ENCODE measurements around the gene SIX3. TPM values are rescaled to one million over a fixed set of nuclear protein-coding genes. Genes with fewer than 3 reads are reported as not detected.

The SIX3 gene
- total RNA-seq, 2 experiments from 2014 or later = not detected

DNA sequence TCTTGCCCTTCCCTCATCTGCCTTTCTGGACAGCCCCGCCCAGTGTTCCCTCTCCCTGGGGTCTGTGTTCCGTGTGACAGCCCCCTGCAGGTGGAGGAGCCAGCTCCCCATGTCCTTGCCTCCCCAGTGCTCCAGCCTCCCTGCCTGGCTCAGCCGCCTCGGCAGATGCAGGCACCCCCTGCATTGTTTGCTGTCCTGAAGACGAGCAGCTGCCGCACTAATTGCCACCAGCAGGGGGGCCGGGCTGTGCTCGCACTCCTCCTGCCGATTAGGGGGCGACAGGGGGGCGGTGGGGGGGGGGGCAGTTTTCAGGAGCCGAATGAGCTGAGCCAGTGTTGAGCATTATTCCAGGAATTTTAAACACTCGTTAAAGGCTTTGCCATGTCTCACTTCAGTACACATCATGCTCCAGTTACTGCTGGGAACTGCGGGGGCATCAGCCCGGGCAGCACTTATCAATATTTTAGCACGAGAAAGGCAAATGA is 23.3 kb downstream of the SIX3 start:
- CTCF ChIA-PET = interaction anchor here (1.2 to 1.6 kb wide), 3 partner anchors 9 to 20 kb away, joined by 4 to 5 read pairs (median 5); no protein-coding TSS in a partner anchor
- Mint-ChIP-seq H3K9me3 (ENCODE audit: low read depth) (no peaks in the 10 kb centered on the region), H3K27ac (no peak overlapping the region), H3K4me3 (no peak overlapping the region), H3K27me3 (peaks cover 23% of the 10 kb centered on the region), H3K4me1 (no peaks in the 10 kb centered on the region), H3K36me3 (ENCODE audit: low read depth) (no peaks in the 10 kb centered on the region)
- POLR2A ChIA-PET = no interaction called here
- no peak for ATAC-seq
- no peak for DNase-seq
- intact Hi-C loops (cut with DNase I, micrococcal nuclease) = no loop called here

- intact Hi-C loops (cut with DNase I, micrococcal nuclease) = no loop called here
- H3K4me3 Mint-ChIP-seq = no peak overlapping the region
- ATAC-seq (no peak), DNase-seq (no peak)
- H3K36me3 Mint-ChIP-seq (ENCODE audit: low read depth) = no peaks in the 10 kb centered on the region
- H3K4me1 Mint-ChIP-seq = no peaks in the 10 kb centered on the region
- POLR2A ChIA-PET = no interaction called here
- peaks cover 23% of the 10 kb centered on the region for H3K27me3 Mint-ChIP-seq
- no peaks in the 10 kb centered on the region for H3K9me3 Mint-ChIP-seq (ENCODE audit: low read depth)
- CTCF ChIA-PET = interaction anchor here (0.6 to 1.6 kb wide), 3 partner anchors 10 to 732 kb away, joined by 3 to 5 read pairs (median 5); no protein-coding TSS in a partner anchor
- H3K27ac Mint-ChIP-seq = no peak overlapping the region
Measured at GRCh38 chr2:44965684-44966083, 24.2 kb downstream of the SIX3 start.

GRCh38 chr2:44967056-44967455 is 25.6 kb downstream of the SIX3 start:
- no peaks in the 10 kb centered on the region for H3K9me3 Mint-ChIP-seq (ENCODE audit: low read depth)
- H3K27me3 Mint-ChIP-seq = peaks cover 23% of the 10 kb centered on the region
- ATAC-seq (no peak), DNase-seq (no peak)
- H3K36me3 Mint-ChIP-seq (ENCODE audit: low read depth) = no peaks in the 10 kb centered on the region
- H3K27ac Mint-ChIP-seq = no peak overlapping the region
- H3K4me1 Mint-ChIP-seq = no peaks in the 10 kb centered on the region
- H3K4me3 Mint-ChIP-seq = no peak overlapping the region
- CTCF ChIA-PET = interaction anchor here (0.9 kb wide), 1 partner anchor 527 kb away, joined by 3 read pairs; no protein-coding TSS in a partner anchor
- POLR2A ChIA-PET = no interaction called here
- intact Hi-C loops (cut with DNase I, micrococcal nuclease) = no loop called here

- H3K4me3 Mint-ChIP-seq = no peak overlapping the region
- H3K4me1 Mint-ChIP-seq = no peaks in the 10 kb centered on the region
- H3K27me3 Mint-ChIP-seq = peaks cover 22% of the 10 kb centered on the region
- no peaks in the 10 kb centered on the region for H3K36me3 Mint-ChIP-seq (ENCODE audit: low read depth)
- H3K27ac Mint-ChIP-seq = no peak overlapping the region
- no peaks in the 10 kb centered on the region for H3K9me3 Mint-ChIP-seq (ENCODE audit: low read depth)
- CTCF ChIA-PET = interaction anchor here (0.9 to 1.0 kb wide), 2 partner anchors 12 to 526 kb away, joined by 3 read pairs; no protein-coding TSS in a partner anchor
- DNase-seq = no peak
- no peak for ATAC-seq
- POLR2A ChIA-PET = no interaction called here
- intact Hi-C loops (cut with DNase I, micrococcal nuclease) = no loop called here
Measured at GRCh38 chr2:44967727-44968432, 26.4 kb downstream of the SIX3 start.

- no peaks in the 10 kb centered on the region for H3K9me3 Mint-ChIP-seq (ENCODE audit: low read depth)
- H3K27me3 Mint-ChIP-seq = peaks cover 12% of the 10 kb centered on the region
- no peak overlapping the region for H3K27ac Mint-ChIP-seq
- H3K4me3 Mint-ChIP-seq = no peak overlapping the region
- no peaks in the 10 kb centered on the region for H3K36me3 Mint-ChIP-seq (ENCODE audit: low read depth)
- intact Hi-C loops (cut with DNase I, micrococcal nuclease) = no loop called here
- DNase-seq (no peak), ATAC-seq (no peak)
- H3K4me1 Mint-ChIP-seq = no peaks in the 10 kb centered on the region
- ChIA-PET POLR2A (interaction anchor here (0.6 to 0.7 kb wide), 2 partner anchors 13 to 409 kb away, joined by 3 read pairs; no protein-coding TSS in a partner anchor), CTCF (interaction anchor here (0.7 to 2.6 kb wide), 6 partner anchors 11 to 926 kb away, joined by 3 to 23 read pairs (median 4); no protein-coding TSS in a partner anchor)
Measured at GRCh38 chr2:44969936-44970335, 28.4 kb downstream of the SIX3 start.

- POLR2A ChIA-PET = no interaction called here
- intact Hi-C loops (cut with DNase I, micrococcal nuclease) = no loop called here
- Mint-ChIP-seq H3K9me3 (ENCODE audit: low read depth) (no peaks in the 10 kb centered on the region), H3K4me3 (no peak overlapping the region), H3K27me3 (peaks cover 12% of the 10 kb centered on the region), H3K27ac (no peak overlapping the region), H3K4me1 (no peaks in the 10 kb centered on the region), H3K36me3 (ENCODE audit: low read depth) (no peaks in the 10 kb centered on the region)
- DNase-seq = no peak
- CTCF ChIA-PET = interaction anchor here (0.5 to 2.6 kb wide), 10 partner anchors 10 to 1481 kb away, joined by 3 to 23 read pairs (median 3); no protein-coding TSS in a partner anchor
- no peak for ATAC-seq
Measured at GRCh38 chr2:44970846-44971450, 29.4 kb downstream of the SIX3 start.

DNA sequence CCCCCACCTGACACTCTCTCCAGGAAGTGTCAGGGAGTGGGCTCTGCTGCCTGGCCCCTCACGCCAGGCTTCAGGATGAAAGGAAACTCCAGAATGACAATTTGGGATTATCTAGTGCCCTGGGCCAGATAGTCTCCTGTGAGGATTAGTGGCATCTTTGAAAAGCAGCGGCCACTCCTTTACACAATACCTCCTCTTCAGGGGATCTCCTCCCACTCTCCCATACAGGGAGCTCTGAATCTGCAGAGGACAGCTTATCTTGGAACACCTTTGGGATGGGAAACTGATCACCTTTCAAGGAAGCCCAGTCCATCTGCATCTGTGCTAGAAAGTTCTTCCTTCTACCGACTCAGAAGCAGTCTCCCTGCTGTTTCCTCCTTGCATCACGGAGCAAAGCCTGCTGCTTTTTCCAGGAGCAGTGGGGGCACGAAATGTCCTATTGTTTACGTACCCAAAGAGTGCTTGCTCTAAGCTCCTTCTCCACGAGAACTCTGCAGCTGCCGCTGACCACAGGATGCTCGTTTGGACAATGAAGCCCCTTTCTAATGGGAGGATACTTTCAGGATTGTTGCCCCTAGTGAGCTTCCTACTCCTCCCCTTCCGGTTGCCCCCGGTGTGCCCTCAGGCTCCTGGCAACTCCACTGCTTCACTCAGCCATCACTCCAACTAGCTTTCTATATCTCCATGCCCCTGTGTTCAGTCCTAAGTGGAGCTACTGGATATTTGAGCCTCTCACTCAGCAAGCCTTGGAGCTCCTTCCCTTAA is 31.5 kb downstream of the SIX3 start:
- Mint-ChIP-seq H3K4me3 (no peak overlapping the region), H3K27me3 (peaks cover 10% of the 10 kb centered on the region)
- POLR2A ChIA-PET = no interaction called here

GRCh38 chr2:44974064-44974715 is 32.7 kb downstream of the SIX3 start:
- no peak overlapping the region for H3K4me3 Mint-ChIP-seq
- H3K27ac Mint-ChIP-seq = no peak overlapping the region
- ChIA-PET CTCF (interaction anchor here (0.6 to 3.0 kb wide), 5 partner anchors 15 to 664 kb away, joined by 3 to 17 read pairs (median 4); no protein-coding TSS in a partner anchor), POLR2A (no interaction called here)
- no peaks in the 10 kb centered on the region for H3K9me3 Mint-ChIP-seq (ENCODE audit: low read depth)
- no peaks in the 10 kb centered on the region for H3K36me3 Mint-ChIP-seq (ENCODE audit: low read depth)
- peak; percentile 36 for ATAC-seq
- intact Hi-C loops (cut with DNase I, micrococcal nuclease) = no loop called here
- peak; percentile 24 for DNase-seq
- H3K4me1 Mint-ChIP-seq = no peaks in the 10 kb centered on the region
- H3K27me3 Mint-ChIP-seq = peaks cover 10% of the 10 kb centered on the region

More for the DNA sequence above, 31.5 kb downstream of the SIX3 start:
- ATAC-seq (no peak), DNase-seq (no peak)
- intact Hi-C loops (cut with DNase I, micrococcal nuclease) = no loop called here
- Mint-ChIP-seq H3K4me1 (no peaks in the 10 kb centered on the region), H3K36me3 (ENCODE audit: low read depth) (no peaks in the 10 kb centered on the region), H3K27ac (no peak overlapping the region), H3K9me3 (ENCODE audit: low read depth) (no peaks in the 10 kb centered on the region)
- CTCF ChIA-PET = interaction anchor here (0.6 to 3.0 kb wide), 8 partner anchors 9 to 339 kb away, joined by 3 to 17 read pairs (median 4); no protein-coding TSS in a partner anchor

- CTCF ChIA-PET = interaction anchor here (0.6 to 1.0 kb wide), 3 partner anchors 12 to 883 kb away, joined by 3 read pairs; no protein-coding TSS in a partner anchor
- Mint-ChIP-seq H3K4me3 (no peak overlapping the region), H3K27ac (no peak overlapping the region), H3K4me1 (no peaks in the 10 kb centered on the region), H3K36me3 (ENCODE audit: low read depth) (no peaks in the 10 kb centered on the region), H3K27me3 (peaks cover 8% of the 10 kb centered on the region), H3K9me3 (ENCODE audit: low read depth) (no peaks in the 10 kb centered on the region)
- ATAC-seq (peak; percentile 58), DNase-seq (peak; percentile 50)
- intact Hi-C loops (cut with DNase I, micrococcal nuclease) = no loop called here
- POLR2A ChIA-PET = no interaction called here
Measured at GRCh38 chr2:44975571-44976450, 34.3 kb downstream of the SIX3 start.

- ChIA-PET POLR2A (no interaction called here), CTCF (interaction anchor here (0.7 to 3.5 kb wide), 4 partner anchors 9 to 518 kb away, joined by 3 to 42 read pairs (median 29); no protein-coding TSS in a partner anchor)
- no peak for ATAC-seq
- intact Hi-C loops (cut with DNase I, micrococcal nuclease) = no loop called here
- Mint-ChIP-seq H3K9me3 (ENCODE audit: low read depth) (no peaks in the 10 kb centered on the region), H3K27me3 (peaks cover 12% of the 10 kb centered on the region), H3K4me3 (no peak overlapping the region), H3K4me1 (peaks cover 2% of the 10 kb centered on the region), H3K36me3 (ENCODE audit: low read depth) (no peaks in the 10 kb centered on the region), H3K27ac (no peak overlapping the region)
- no peak for DNase-seq
Measured at GRCh38 chr2:44979581-44979980, 38.1 kb downstream of the SIX3 start.
